ENCODE data around the gene ARIH1. TPM values are rescaled to one million over a fixed set of nuclear protein-coding genes. Genes with fewer than 3 reads are reported as not detected.

The ARIH1 gene
- total and polyA plus RNA-seq, 2 experiments from 2014 or later = 24.5 to 29.5 TPM

DNA sequence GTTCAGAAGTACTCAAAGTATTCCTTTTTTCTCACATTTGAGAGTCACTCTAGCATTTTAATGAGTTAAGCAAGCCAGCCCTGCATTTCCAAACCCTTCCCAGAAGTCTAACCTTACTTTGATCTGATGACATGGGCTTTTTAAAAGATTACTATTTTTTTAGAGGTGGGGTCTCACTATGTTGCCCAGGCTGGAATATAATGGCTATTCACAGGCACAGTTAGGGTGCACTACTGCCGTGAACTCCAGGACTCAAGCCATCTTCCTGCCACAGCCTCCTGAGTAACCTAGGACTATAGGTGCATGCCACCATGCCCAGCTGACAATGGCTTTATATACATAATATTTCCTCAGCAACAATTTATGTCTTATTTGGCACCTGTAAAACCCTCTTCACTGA lies 116.3 kb downstream of the ARIH1 start:
- Histone ChIP-seq H3K9me2 (ENCODE audit: insufficient read depth) (no peaks in the 10 kb centered on the region), H3K4me3 (no peak overlapping the region), H4K20me1 (ENCODE audit: insufficient read depth) (no peaks in the 10 kb centered on the region), H3K4me2 (ENCODE audit: unreplicated experiment) (no peak overlapping the region), H3K9ac (no peak overlapping the region), H3K27me3 (replicated peaks; ENCODE audit: insufficient read depth) (no peaks in the 10 kb centered on the region), H3K79me2 (ENCODE audit: insufficient read depth) (no peaks in the 10 kb centered on the region), H3K36me3 (ENCODE audit: low read depth) (no peaks in the 10 kb centered on the region; the same call in 1 of the 2 replicates), H3F3A (ENCODE audit: insufficient read depth) (peaks cover 15% of the 10 kb centered on the region), H2AFZ (no peak overlapping the region), H3K27ac (no peak overlapping the region), H3K4me1 (ENCODE audit: insufficient read depth) (peaks cover 5% of the 10 kb centered on the region), H3K9me3 (ENCODE audit: low read depth) (no peaks in the 10 kb centered on the region)
- WGBS, 2 experiments (ENCODE audit: low coverage in 1 of 2, low lambda C conversion rate in 2 of 2, missing lambda C conversion rate in 2 of 2) = 96 to 100% methylated on average over 1 of the region's 1 CpG
- no peak for DNase-seq
- in situ Hi-C loops (cut with MboI) = loop anchor here (10.0 kb wide), 1 partner anchor 84 kb away; no protein-coding TSS in a partner anchor
- no peak for TF ChIP-seq EZH2 (IDR thresholded peaks at IDR 0.05; ENCODE audit: insufficient read depth, poor library complexity, severe bottlenecking)
- TF ChIP-seq EZH2phosphoT487 (IDR thresholded peaks at IDR 0.05; ENCODE audit: insufficient read depth, low read depth) = no peak

DNA sequence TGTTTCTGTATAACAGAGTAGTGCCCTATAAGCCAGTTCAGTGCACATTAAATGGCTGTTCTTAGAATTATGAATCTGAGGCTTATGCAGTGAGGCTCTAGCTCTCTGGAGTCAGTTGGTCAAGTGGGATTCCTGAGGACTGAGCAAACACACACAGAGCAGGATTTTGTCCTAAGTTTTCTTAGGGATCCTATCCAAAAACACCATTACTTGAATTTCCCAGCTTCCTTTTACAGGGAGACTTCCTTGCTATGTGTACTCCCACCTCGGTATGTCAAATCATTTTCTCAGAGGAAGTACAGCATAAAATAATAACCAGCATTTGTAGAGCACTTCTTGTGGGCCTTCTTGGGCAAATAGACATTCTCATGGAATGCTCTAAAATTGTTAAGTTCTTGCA lies 117.2 kb downstream of the ARIH1 start:
- H3K9me3 ChIP-seq (ENCODE audit: low read depth) = no peaks in the 10 kb centered on the region
- TF ChIP-seq EZH2phosphoT487 (IDR thresholded peaks at IDR 0.05; ENCODE audit: insufficient read depth, low read depth) = no peak
- TF ChIP-seq EZH2 (IDR thresholded peaks at IDR 0.05; ENCODE audit: insufficient read depth, poor library complexity, severe bottlenecking) = no peak
- H3K4me2 ChIP-seq (ENCODE audit: unreplicated experiment) = no peak overlapping the region
- no peaks in the 10 kb centered on the region for H3K9me2 ChIP-seq (ENCODE audit: insufficient read depth)
- no peaks in the 10 kb centered on the region for H3K79me2 ChIP-seq (ENCODE audit: insufficient read depth)
- peaks cover 15% of the 10 kb centered on the region for H3F3A ChIP-seq (ENCODE audit: insufficient read depth)
- no peak overlapping the region for H3K27ac ChIP-seq
- no peaks in the 10 kb centered on the region for H3K27me3 ChIP-seq (replicated peaks; ENCODE audit: insufficient read depth)
- H3K9ac ChIP-seq = no peak overlapping the region
- H3K4me3 ChIP-seq = no peak overlapping the region
- no peaks in the 10 kb centered on the region for H4K20me1 ChIP-seq (ENCODE audit: insufficient read depth)
- in situ Hi-C loops (cut with MboI) = loop anchor here (10.0 kb wide), 1 partner anchor 83 kb away; no protein-coding TSS in a partner anchor
- WGBS, 2 experiments (ENCODE audit: low coverage in 1 of 2, low lambda C conversion rate in 2 of 2, missing lambda C conversion rate in 2 of 2) = 61 to 70% methylated on average over 1 of the region's 1 CpG
- H3K4me1 ChIP-seq (ENCODE audit: insufficient read depth) = peaks cover 5% of the 10 kb centered on the region
- peak; percentile 52 for DNase-seq
- no peaks in the 10 kb centered on the region; the same call in 1 of the 2 replicates for H3K36me3 ChIP-seq (ENCODE audit: low read depth)
- H2AFZ ChIP-seq = no peak overlapping the region

DNA sequence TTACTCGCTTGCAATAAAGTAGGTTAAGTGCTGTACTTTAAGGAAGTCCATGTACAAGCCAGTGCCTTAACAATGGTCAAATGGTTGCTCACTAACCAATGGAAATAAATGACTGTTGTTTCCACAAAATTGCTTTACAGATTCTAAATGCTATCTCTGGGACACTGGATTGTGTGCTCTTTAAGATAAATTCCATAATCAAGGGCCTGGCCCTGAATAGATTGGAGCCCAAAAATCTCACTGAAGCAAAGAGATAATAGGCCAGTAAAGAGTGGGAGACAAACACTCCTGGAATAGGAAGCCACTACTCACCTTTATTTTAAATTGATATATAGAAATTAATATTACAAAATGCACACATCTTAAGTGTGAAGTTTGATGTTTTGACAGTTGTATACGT lies 118.0 kb downstream of the ARIH1 start:
- Histone ChIP-seq H3K79me2 (ENCODE audit: insufficient read depth) (no peaks in the 10 kb centered on the region), H3F3A (ENCODE audit: insufficient read depth) (peaks cover 18% of the 10 kb centered on the region)
- no peak for DNase-seq

DNA sequence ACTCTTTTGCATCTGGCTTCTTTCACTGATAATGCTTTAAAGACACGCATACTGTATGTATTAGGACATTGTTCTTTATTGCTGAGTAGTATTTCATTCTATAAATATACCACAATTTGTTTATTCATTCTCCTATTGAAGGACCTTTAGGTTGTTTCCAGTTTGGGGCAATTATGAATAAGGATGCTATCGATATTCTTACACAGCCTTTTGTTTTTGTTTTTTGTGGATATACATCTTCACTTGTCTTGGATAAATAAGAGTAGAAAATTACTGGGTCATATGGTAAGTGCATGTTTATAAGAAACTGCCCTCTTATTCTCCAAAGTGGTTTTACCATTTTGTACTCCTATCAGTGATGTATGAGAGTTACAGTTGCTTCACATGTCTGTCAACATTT lies 118.5 kb downstream of the ARIH1 start:
- Histone ChIP-seq H3K27me3 (replicated peaks; ENCODE audit: insufficient read depth) (no peaks in the 10 kb centered on the region), H3K4me3 (no peak overlapping the region), H3K4me2 (ENCODE audit: unreplicated experiment) (no peak overlapping the region), H3K79me2 (ENCODE audit: insufficient read depth) (no peaks in the 10 kb centered on the region), H3K27ac (no peak overlapping the region), H3K36me3 (ENCODE audit: low read depth) (no peaks in the 10 kb centered on the region; the same call in 1 of the 2 replicates), H3K9ac (no peak overlapping the region), H3K9me2 (ENCODE audit: insufficient read depth) (no peaks in the 10 kb centered on the region), H4K20me1 (ENCODE audit: insufficient read depth) (no peaks in the 10 kb centered on the region), H3K9me3 (ENCODE audit: low read depth) (no peaks in the 10 kb centered on the region), H2AFZ (no peak overlapping the region), H3F3A (ENCODE audit: insufficient read depth) (peaks cover 18% of the 10 kb centered on the region), H3K4me1 (ENCODE audit: insufficient read depth) (peaks cover 5% of the 10 kb centered on the region)
- in situ Hi-C loops (cut with MboI) = loop anchor here (10.0 kb wide), 1 partner anchor 82 kb away; no protein-coding TSS in a partner anchor
- no peak for TF ChIP-seq EZH2phosphoT487 (IDR thresholded peaks at IDR 0.05; ENCODE audit: insufficient read depth, low read depth)
- no peak for TF ChIP-seq EZH2 (IDR thresholded peaks at IDR 0.05; ENCODE audit: insufficient read depth, poor library complexity, severe bottlenecking)
- DNase-seq = no peak
- WGBS, 2 experiments (ENCODE audit: low coverage in 1 of 2, low lambda C conversion rate in 2 of 2, missing lambda C conversion rate in 2 of 2) = 77 to 82% methylated on average over 2 of the region's 2 CpGs

More for the DNA sequence above, 118.0 kb downstream of the ARIH1 start:
- H3K4me1 ChIP-seq (ENCODE audit: insufficient read depth) = peaks cover 5% of the 10 kb centered on the region
- H3K27me3 ChIP-seq (replicated peaks; ENCODE audit: insufficient read depth) = no peaks in the 10 kb centered on the region
- H3K9ac ChIP-seq = no peak overlapping the region
- H3K27ac ChIP-seq = no peak overlapping the region
- no peak overlapping the region for H2AFZ ChIP-seq
- H3K4me2 ChIP-seq (ENCODE audit: unreplicated experiment) = no peak overlapping the region
- H3K36me3 ChIP-seq (ENCODE audit: low read depth) = no peaks in the 10 kb centered on the region; the same call in 1 of the 2 replicates
- no peaks in the 10 kb centered on the region for H4K20me1 ChIP-seq (ENCODE audit: insufficient read depth)
- in situ Hi-C loops (cut with MboI) = loop anchor here (10.0 kb wide), 1 partner anchor 83 kb away; no protein-coding TSS in a partner anchor
- H3K4me3 ChIP-seq = no peak overlapping the region
- no peak for TF ChIP-seq EZH2phosphoT487 (IDR thresholded peaks at IDR 0.05; ENCODE audit: insufficient read depth, low read depth)
- no peak for TF ChIP-seq EZH2 (IDR thresholded peaks at IDR 0.05; ENCODE audit: insufficient read depth, poor library complexity, severe bottlenecking)
- H3K9me3 ChIP-seq (ENCODE audit: low read depth) = no peaks in the 10 kb centered on the region
- no peaks in the 10 kb centered on the region for H3K9me2 ChIP-seq (ENCODE audit: insufficient read depth)
- 71 to 73% methylated on average over 2 of the region's 2 CpGs for WGBS, 2 experiments (ENCODE audit: low coverage in 1 of 2, low lambda C conversion rate in 2 of 2, missing lambda C conversion rate in 2 of 2)
